Measurements from ENCODE around the gene PDE6B. TPM values are rescaled to one million over a fixed set of nuclear protein-coding genes. Genes with fewer than 3 reads are reported as not detected.
"Not testable (repeated sequence)": the region's sequence is repeated elsewhere in the genome, so short reads cannot be mapped to it uniquely, and the experiment has no call there.

PDE6B gene
- total RNA-seq, 1 donor from 2014 or later, result 0.27 TPM

DNA sequence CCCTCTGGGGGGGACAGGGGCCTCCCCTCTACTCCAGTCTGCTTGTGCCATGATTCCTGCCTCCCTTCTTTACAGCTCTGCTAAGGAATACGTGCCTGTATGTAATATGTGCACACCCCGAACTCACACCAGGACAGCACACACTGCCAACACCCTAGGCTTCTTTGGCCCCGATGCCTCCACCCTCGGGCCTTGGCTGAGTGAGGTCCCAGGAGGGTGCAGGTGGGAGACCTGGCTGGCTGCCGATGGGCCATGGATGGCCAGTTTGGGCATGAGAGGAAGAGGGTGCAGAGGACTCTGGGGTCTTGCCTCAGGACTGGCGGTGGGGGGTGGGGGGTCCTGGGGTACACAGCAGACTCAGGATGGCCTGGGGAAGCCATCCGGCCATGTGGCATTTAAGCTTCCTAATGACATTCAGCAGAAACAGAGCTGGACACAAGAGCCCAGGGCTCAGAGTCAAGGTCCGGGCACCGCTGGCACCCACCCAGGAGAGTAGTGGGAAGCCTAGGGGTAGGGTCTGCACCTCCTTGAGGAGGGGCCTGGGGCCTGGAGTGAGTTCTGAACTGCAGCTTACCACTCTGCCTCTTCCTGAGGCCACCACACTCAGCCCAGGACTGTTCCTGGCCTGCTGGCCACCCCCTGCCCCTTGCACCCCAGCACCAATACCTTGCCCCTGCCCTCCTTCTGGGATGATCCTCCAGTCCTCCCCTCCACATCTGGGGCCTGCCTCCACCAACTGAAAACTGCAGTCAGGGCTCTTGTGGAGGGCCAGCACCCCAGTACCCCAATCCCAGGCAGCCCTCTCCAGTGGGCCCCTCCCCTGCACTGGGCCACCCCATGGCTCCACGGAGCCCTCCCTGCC lies 78.2 kb downstream of the PDE6B start:
- DNase-seq (ENCODE audit: low read depth), result no peak

DNA sequence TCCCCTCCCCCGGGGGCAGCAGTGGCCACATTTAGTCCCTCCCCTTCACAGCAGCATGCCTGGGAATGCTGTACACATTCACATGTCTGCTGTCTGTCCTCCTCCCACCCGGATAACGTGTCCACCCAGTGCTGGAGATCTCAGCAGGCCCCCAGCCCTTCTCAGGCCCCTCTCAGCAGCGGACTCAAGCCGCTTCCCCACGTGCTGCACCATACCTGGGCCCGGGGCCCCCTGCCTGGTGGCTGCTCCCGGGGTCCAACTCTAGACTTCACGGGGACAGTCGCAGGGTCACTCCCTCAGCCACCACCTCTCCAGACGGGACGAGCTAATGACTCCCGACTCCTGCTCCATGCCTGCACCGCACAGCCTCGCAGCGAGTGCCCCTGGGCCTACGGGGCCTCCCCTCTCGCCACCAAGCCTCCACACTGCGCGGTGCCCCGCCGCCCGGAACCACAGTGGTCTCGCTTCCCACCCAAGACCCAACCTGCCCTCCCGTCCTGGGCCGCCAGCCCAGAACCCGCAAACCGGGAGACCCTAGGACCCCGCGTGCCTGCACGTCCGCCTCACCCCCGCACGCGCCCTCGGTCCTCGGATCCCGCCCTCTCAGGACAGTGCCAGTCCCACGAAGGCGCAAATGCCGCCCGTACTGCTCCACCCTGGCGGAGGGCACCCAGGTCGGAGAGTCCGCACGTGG lies 79.0 kb downstream of the PDE6B start:
- no peak for DNase-seq (ENCODE audit: low read depth)

DNA sequence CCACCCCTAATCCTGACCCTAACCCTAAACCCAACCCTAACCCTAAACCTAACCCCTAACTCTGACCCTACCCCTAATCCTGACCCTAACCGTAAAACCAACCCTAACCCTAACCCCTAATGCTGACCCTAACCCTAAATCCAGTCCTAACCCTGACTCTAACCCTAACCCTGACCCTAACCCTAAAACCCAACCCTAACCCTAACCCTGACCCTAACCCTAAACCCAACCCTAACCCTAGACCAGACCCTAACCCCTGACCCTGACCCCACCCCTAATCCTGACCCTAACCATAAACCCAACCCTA lies 79.6 kb downstream of the PDE6B start:
- no peak for DNase-seq (ENCODE audit: low read depth)

DNA sequence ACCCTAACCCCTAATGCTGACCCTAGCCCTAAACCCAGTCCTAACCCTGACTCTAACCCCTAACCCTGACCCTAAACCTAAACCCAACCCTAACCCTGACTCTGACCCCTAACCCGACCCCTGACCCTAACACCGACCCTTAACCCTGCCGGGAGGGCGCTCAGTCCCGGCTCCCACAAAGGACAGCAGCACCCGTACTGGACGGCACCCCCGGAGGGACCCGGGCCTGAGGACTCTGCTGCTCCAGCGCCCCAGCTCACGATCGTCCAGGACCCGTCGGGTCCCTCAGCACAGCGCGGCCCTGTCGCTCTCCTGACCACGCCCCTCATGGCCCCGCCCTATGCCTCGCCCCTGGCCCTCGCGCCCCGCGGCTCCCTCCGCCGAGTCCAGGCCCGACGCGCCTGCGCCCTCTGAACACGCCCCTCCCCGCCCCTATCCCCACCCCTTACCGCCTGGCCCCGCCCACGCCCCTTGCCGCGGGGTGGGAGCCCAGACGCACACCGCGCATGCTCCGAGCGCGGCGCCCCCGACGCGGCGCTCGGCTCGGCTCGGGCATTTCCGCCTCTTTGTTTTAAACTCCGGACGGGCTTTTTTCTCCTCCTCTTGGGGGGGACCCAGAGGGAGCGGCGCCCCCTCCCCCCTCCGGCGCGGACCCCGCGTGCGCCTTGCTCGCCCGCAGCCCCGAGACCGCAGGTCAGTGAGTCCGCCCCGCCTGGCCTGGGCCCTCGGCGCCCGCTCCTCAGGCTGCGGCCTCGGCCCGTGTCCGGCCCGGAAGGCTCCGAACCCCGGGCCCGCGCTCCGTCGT lies 80.1 kb downstream of the PDE6B start, which contains the start of gene PCGF3:
Gene PCGF3, plus strand, starts transcription at position 555 of the 805 bp plus-strand sequence. CDS start 27,849 bp downstream, outside the sequence.
- peak; percentile 95 for DNase-seq (ENCODE audit: low read depth)

DNA sequence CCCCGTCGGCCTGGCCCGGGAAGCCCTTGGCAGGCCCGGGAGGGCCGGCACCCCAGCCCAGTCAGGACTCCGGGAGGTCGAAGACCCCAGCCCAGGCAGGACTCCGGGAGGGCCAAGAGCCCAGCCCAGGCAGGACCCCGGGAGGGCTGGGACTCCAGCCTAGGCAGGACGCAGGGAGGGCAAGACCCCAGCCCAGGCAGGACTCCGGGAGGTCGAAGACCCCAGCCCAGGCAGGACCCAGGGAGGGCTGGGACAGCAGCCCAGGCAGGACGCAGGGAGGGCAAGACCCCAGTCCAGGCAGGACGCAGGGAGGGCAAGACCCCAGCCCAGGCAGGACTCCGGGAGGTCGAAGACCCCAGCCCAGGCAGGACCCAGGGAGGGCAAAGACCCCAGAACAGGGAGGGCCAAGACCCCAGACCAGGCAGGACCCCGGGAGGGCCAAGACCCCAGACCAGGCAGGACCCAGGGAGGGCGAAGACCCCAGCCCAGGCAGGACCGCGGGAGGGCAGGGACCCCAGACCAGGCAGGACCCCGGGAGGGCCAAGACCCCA lies 80.8 kb downstream of the PDE6B start:
- DNase-seq (ENCODE audit: low read depth), result not testable (repeated sequence)

DNA sequence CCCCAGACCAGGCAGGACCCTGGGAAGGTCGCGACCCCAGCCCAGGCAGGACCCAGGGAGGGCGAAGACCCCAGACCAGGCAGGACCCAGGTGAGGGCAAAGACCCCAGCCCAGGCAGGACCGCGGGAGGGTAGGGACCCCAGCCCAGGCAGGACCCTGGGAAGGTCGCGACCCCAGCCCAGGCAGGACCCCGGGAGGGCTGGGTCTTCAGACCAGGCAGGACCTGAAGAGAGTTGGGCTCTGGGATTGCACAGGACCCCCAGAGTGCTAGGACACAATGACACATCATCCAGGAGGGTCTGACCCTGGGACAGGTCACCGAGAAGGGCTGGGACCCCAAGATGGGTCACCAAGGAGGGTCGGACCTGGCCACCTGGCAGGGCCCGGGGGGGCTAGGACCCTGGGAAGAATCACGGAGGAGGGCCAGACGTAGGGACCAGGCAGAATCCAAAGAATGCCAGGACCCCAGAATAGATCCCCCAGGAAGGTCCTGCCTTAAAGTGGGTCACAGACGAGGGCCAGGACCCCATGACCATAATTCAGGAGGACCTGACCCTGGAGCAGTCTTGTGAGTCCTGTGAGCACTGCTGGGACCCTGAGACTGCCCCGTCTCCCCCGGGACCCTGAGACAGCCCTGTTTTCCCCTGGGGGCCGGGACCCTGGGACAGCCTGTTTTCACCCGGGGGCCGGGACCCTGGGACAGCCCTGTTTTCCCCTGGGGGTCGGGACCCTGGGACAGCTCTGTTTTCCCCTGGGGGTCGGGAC lies 81.6 kb downstream of the PDE6B start:
- DNase-seq (ENCODE audit: low read depth), result no peak

DNA sequence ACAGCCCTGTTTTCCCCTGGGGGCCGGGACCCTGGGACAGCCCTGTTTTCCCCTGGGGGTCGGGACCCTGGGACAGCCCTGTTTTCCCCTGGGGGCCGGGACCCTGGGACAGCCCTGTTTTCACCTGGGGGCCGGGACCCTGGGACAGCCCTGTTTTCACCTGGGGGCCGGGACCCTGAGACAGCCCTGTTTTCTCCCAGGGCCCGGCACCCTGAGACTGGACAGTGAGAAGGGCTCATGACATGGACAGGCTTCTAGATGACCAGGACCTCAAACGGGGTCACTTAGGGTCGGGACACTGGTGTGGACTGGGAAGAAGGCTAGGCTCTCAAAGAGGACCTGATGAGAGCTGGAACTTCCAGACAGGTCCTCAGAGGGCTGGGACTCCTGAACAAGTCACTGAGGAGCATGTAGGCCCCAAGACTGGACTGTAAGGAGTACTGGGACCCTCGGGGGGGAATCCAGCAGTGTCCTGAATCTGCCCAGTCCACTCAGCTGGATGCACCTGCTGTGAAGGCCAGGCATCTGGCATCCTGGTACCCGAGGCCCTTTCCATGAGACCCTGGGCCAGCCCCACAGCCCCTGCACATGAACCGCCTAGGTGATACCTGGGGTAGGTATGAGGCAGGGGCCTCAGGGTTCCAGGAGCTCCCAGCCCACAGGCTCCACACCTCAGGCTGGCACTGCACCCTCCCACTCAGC lies 82.7 kb downstream of the PDE6B start:
- DNase-seq (ENCODE audit: low read depth), result peak; percentile 18

DNA sequence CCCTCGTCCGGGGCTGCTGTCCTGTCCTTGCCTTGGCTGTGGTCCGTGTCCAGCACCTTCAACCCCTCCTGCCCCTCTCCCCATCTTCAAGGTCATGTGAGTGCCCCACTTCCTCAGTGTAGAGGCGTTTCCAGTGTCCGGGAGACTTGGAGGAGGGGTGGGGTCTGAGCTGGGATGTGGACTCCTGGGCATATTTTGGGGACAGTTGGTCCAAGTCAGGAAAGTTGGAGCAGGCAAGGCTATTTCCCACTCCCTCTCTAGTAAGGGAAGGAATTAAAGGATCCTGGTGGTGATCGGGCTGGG lies 83.2 kb downstream of the PDE6B start:
- DNase-seq (ENCODE audit: low read depth), result no peak

DNA sequence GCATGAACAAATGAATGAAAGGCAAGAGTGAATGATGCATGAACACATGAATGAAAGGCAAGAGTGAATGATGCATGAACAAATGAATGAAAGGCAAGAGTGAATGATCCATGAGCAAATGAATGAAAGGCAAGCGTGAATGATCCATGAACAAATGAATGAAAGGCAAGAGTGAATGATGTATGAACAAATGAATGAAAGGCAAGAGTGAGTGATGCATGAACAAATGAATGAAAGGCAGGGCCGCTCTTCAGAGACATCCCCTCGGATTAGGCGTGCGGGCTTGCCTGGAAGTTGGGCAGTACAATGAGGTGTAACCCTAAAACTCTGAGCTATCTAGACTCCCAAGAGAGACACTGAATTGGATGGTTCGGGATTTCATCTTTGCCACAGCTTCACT lies 84.0 kb downstream of the PDE6B start:
- DNase-seq (ENCODE audit: low read depth), result peak; percentile 5

DNA sequence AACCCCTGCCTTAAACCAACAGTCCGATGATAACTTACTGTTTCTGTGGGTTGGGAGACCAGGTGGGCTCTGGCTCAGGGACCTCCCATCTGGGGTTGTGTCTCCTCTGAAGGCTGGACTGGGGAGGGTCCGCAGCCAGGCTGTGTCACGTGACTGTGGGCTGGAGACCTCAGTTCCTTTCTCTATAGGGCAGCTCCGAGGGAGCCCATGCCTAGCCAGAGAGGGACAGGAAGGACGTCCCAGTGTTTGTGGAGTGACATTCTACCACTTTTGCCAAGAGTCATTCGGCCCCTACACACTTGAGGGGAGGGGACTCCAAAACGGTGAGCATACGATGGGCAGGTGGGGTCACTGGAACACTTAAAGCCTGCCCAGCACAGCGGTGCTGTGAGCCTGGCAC lies 84.7 kb downstream of the PDE6B start:
- DNase-seq (ENCODE audit: low read depth), result no peak

DNA sequence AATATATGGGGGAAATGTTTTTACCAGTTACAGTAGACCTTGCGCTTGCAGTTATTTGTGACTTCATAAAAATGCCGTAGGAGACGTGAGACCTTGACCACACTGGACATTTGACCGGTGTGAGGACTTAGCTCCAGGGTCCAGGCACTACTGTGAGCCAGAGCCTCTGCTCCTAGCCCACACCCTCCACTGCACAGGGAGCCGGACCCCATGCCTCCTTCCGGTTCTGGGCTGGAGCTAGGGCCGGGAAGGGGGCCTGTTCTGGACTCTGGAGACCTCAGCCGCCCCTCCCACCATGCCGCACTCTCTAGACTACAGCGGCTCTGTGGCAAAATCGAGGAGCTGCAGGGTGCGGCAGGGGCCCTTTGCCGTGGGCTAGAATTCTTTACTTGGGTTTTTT lies 85.5 kb downstream of the PDE6B start:
- no peak for DNase-seq (ENCODE audit: low read depth)

DNA sequence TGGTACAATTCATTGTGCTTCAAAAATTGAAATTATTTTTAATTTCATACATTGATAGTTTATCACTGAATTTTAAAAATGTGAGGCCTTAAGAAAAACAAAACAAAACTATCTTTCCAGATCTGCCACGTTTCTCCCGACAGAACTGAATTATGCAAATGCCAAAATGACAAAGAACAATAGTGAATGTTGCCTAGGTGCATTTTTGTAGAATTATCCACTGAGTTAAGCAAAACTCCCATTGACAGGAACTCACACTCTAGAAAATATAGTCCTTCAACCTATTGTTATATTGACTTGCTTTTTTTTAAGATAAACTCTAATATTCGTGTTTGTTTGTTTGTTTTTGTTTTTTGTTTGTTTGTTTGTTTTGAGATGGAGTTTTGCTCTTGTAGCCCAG lies 86.7 kb downstream of the PDE6B start:
- no peak for DNase-seq (ENCODE audit: low read depth)

DNA sequence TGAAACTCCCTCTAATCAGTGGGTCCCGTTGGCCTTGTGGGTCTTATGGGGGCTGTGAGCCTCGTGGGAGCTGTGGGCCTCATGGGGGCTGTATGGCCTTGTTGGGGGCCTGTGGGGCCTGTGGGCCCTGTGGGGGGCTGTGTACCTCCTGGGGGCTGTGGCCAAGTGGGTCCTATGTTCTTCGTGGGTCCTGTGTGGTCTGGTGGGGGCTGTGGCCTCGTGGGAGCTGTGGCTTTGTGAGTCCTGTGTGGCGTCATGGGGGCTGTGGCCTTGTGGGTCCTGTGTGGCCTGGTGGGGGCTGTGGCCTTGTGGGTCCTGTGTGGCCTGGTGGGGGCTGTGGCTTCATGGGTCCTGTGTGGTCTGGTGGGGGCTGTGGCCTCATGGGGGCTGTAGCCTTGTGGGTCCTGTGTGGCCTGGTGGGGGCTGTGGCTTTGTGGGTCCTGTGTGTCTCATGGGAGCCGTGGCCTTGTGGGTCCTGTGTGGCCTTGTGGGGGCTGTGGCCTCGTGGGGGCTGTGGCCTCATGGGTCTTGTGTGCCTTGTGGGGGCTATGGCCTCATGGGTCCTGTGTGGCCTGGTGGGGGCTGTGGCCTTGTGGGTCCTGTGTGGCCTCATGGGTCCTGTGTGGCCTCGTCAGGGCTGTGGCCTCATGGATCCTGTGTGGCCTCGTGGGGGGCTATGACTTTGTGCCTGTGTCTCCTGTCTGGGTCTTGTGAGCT lies 87.7 kb downstream of the PDE6B start:
- DNase-seq (ENCODE audit: low read depth), result no peak

DNA sequence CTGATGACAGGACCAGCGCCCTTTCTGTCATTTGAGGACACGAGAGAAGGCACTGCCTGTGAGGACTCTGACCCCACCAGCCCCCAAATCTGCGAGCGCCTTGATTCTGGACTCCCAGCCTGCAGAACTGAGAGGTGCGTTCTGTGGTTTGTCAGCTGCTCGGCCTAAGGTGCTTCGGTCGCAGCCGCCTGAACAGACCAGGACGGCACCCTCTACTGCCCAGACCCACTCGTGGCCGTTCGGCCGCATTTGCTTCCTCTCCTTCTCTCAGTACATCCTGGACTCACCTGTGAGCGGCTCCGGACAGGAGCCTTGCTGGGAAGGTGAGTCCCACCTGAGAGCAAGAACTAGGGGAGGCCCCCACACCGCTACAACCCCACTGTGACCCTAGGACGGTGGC lies 88.7 kb downstream of the PDE6B start:
- no peak for DNase-seq (ENCODE audit: low read depth)

DNA sequence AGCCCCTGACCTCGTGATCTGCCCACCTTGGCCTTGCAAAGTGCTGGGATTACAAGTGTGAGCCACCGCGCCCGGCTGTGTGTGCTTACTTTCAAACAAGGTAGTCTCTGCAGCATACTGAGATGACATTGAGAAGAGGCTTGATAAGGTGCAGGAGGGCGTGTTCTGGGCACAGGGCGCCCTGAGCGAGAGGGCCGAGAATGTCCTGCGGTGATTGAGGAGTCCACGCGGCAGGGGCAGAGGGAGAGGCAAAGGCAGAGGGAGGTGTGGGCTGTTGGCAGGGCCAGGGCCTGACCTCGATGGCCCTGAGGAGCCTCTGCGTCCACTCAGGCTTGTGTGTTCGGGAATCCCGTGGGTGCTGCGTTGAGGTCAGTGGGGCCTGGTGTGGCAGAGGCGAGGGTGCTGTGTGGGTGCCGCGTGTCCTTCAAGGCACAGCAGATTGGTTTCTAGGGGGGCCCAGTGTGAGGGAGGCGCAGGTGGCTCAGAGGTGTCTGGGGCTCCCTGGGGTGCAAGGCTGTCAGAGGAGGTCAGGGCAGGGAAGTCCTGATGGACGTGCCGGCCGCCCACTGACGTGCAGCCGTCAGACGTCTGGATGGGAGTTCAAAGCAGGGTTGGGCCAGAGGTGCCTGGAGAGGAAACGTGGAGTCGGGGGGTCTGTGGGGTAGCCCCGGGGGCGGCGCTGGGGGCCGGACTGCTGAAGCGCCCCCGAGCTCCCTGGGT lies 92.4 kb downstream of the PDE6B start:
- DNase-seq (ENCODE audit: low read depth), result no peak

DNA sequence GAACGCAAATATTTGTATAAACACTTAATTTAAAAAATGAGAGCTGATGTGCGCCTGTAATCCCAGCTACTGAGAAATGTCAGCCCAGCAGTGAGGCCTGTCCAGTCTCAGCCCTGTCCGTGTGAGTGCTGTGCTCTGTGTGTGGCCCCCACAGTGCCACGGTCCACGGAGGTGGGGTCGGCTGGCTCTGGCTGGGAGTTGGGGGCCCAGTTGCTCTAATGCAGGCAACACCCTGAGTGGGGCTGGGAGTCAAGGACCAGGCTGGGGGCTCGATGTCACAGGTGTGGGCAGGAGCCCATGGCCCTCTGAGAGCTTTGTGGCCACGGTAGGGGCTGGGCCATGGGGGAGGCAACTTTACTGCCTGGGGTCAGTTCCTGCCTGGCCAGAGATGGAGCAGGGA lies 93.1 kb downstream of the PDE6B start:
- no peak for DNase-seq (ENCODE audit: low read depth)
